Peyer's patch (tissue), 4 donors: Measurements from ENCODE around the gene AGO3. TPM values are rescaled to one million over a fixed set of nuclear protein-coding genes. Genes with fewer than 3 reads are reported as not detected.
A peak's percentile ranks its signal among the peaks of the same experiment; 100 is the strongest.

Source experiments
- DNase-seq, 3 donors: peaks; one replicate each; pipeline ENCODE4 v3.0.0-alpha.2; 2017 to 2019
- H3K27ac ChIP-seq, 4 donors: fragments of 200-600 bp; sonication (generic); one replicate each; pipeline ENCODE4 v1.5.1; 2016 to 2019
- H3K27me3 ChIP-seq, 2 donors: fragments of 200-600 bp; sonication (generic); one replicate each; pipeline ENCODE4 v1.5.1; 2019
- H3K36me3 ChIP-seq, 3 donors: fragments of 200-600 bp; sonication (generic); one replicate each; pipeline ENCODE4 v1.5.1; 2016 to 2019
- H3K4me1 ChIP-seq, 4 donors: fragments of 200-600 bp; sonication (generic); one replicate each; pipeline ENCODE4 v1.5.1; 2016 to 2019
- H3K4me3 ChIP-seq, 4 donors: fragments of 200-600 bp; sonication (generic); 1 replicate in 3 of 4; 2 replicates in 1 of 4; pipeline ENCODE4 v1.5.1; 2016 to 2019; ENCODE audit warnings: mild to moderate bottlenecking in 1 of 4
- H3K9me3 ChIP-seq, 4 donors: fragments of 200-600 bp; sonication (generic); one replicate each; pipeline ENCODE4 v1.5.1; 2016 to 2019; ENCODE audit warnings: mild to moderate bottlenecking in 1 of 4
- POLR2A ChIP-seq, 2 donors: fragments of 450-650 bp; IDR thresholded peaks; one replicate each; pipeline ENCODE4 v1.5.1; 2017; ENCODE audit warnings: antibody characterized with exemption in 2 of 2, mild to moderate bottlenecking in 2 of 2, moderate library complexity in 2 of 2
- total RNA-seq, 4 donors: library from RNA; depleted of rRNA; stranded (reverse); fragments of >200 nt; gene quantifications; one replicate each; pipeline ENCODE4 v1.1.0, GENCODE V29; 2016
- TF ChIP-seq, protein P1 (sequence below), 6 experiments: fragments of 450-650 bp in 4 of 6; fragments of 200-600 bp in 2 of 6; sonication (generic) in 1 of 6; IDR thresholded peaks; one replicate each; pipeline ENCODE4 v1.5.1; 2017 to 2019; ENCODE audit warnings: antibody characterized with exemption in 6 of 6, mild to moderate bottlenecking in 3 of 6, moderate library complexity in 1 of 6

AGO3 gene
- total RNA-seq, 4 donors from 2014 or later: 12.1 to 33.0 (median 18.6) TPM

- no peaks in the 10 kb centered on the region for H3K27me3 ChIP-seq
- H3K36me3 ChIP-seq: peaks cover 0 to 21% (median 0%) of the 10 kb centered on the region in 3 donors
- H3K4me3 ChIP-seq: no peak overlapping the region
- no peaks in the 10 kb centered on the region for H3K9me3 ChIP-seq
- H3K4me1 ChIP-seq: peaks cover 0 to 4% (median 0%) of the 10 kb centered on the region in 4 donors
- no peak for DNase-seq
- no peak overlapping the region for H3K27ac ChIP-seq
- TF ChIP-seq, protein P1, sequence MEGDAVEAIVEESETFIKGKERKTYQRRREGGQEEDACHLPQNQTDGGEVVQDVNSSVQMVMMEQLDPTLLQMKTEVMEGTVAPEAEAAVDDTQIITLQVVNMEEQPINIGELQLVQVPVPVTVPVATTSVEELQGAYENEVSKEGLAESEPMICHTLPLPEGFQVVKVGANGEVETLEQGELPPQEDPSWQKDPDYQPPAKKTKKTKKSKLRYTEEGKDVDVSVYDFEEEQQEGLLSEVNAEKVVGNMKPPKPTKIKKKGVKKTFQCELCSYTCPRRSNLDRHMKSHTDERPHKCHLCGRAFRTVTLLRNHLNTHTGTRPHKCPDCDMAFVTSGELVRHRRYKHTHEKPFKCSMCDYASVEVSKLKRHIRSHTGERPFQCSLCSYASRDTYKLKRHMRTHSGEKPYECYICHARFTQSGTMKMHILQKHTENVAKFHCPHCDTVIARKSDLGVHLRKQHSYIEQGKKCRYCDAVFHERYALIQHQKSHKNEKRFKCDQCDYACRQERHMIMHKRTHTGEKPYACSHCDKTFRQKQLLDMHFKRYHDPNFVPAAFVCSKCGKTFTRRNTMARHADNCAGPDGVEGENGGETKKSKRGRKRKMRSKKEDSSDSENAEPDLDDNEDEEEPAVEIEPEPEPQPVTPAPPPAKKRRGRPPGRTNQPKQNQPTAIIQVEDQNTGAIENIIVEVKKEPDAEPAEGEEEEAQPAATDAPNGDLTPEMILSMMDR (IDR thresholded peaks at IDR 0.05): no peak
- TF ChIP-seq POLR2A (IDR thresholded peaks at IDR 0.05): no peak
These were observed 167.0 kb downstream of the AGO3 start for GRCh38 chr1:36097693-36098585.

DNA sequence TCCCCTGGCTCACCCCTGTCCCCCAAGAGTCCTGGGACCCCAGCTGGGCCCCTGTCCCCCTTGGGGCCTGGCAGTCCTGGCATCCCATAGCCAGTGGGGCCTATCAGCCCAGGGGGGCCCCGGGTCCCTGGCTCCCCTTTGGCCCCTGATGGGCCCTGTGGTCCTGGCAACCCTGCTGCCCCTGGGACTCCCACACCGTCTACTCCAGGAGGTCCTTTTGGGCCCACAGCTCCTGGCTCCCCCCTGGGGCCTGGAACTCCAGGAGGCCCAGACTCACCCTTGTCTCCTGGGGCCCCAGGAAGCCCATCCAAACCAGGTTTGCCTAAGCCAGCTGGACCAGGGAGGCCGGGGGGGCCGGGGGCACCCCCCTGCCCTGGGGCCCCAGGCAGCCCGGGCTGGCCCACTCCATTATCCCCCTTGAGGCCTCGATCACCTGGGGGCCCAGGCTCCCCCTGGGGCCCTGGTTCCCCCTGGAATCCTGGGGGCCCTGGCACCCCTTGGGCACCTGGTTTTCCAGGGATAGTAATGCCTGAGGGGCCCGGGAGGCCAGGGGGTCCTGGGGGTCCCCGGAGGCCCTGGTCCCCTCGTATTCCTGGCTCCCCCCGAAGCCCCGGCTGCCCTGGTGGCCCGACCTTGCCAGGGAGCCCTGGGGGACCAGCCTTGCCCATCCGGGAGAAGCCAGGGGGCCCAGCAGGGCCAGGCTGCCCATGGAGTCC is 167.9 kb downstream of the AGO3 start:
- H3K36me3 ChIP-seq: peaks cover 0 to 13% (median 0%) of the 10 kb centered on the region in 3 donors
- no peak overlapping the region for H3K27ac ChIP-seq
- H3K4me1 ChIP-seq: peaks cover 0 to 4% (median 0%) of the 10 kb centered on the region in 4 donors
- H3K4me3 ChIP-seq: no peak overlapping the region
- H3K9me3 ChIP-seq: no peaks in the 10 kb centered on the region
- TF ChIP-seq POLR2A (IDR thresholded peaks at IDR 0.05): no peak
- no peak for DNase-seq
- H3K27me3 ChIP-seq: no peaks in the 10 kb centered on the region

GRCh38 chr1:36099681-36100341 is 168.9 kb downstream of the AGO3 start:
- peaks cover 0 to 8% (median 0%) of the 10 kb centered on the region in 3 donors for H3K36me3 ChIP-seq
- no peaks in the 10 kb centered on the region for H3K27me3 ChIP-seq
- DNase-seq: peak; percentile 75 to 92 (median 86)
- no peak overlapping the region for H3K27ac ChIP-seq
- no peaks in the 10 kb centered on the region for H3K9me3 ChIP-seq
- H3K4me1 ChIP-seq: peaks cover 0 to 4% (median 0%) of the 10 kb centered on the region in 4 donors
- H3K4me3 ChIP-seq: peak overlapping the region in 1 of 4 donors; percentile 18
- no peak for TF ChIP-seq POLR2A (IDR thresholded peaks at IDR 0.05)
- TF ChIP-seq, protein P1 (IDR thresholded peaks at IDR 0.05): peak; percentile 51 to 89 (median 80)

- Histone ChIP-seq H3K4me1 (peaks cover 0 to 4% (median 0%) of the 10 kb centered on the region in 4 donors), H3K36me3 (peaks cover 0 to 8% (median 0%) of the 10 kb centered on the region in 3 donors), H3K27me3 (no peaks in the 10 kb centered on the region), H3K9me3 (no peaks in the 10 kb centered on the region), H3K4me3 (no peak overlapping the region), H3K27ac (no peak overlapping the region)
- no peak for TF ChIP-seq POLR2A (IDR thresholded peaks at IDR 0.05)
- peak in 1 of 3 donors; percentile 45 for DNase-seq
These were observed 169.5 kb downstream of the AGO3 start for GRCh38 chr1:36100376-36100775.

DNA sequence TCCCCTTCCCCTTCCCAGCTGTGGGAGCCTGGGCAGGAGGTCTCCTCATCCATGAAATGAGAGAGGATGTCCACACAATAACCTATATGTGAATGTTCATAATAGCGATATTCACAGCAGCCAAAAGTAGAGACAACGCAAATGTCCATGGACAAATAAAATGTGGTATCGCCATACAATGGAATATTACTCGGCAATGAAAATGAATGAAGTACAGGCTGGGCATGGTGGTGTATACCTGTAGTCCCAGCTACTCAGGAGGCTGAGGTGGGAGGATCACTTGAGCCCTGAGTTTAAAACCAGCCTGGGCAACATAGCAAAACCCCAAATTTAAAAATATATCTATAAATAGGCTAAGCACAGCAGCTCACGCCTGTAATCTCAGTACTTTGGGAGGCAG is 170.6 kb downstream of the AGO3 start:
- no peak for TF ChIP-seq POLR2A (IDR thresholded peaks at IDR 0.05)
- TF ChIP-seq, protein P1 (IDR thresholded peaks at IDR 0.05): no peak
- DNase-seq: no peak
- H3K4me1 ChIP-seq: peaks cover 0 to 4% (median 0%) of the 10 kb centered on the region in 4 donors
- no peaks in the 10 kb centered on the region for H3K27me3 ChIP-seq
- no peaks in the 10 kb centered on the region for H3K36me3 ChIP-seq
- H3K9me3 ChIP-seq: no peaks in the 10 kb centered on the region
- no peak overlapping the region for H3K27ac ChIP-seq
- H3K4me3 ChIP-seq: no peak overlapping the region

GRCh38 chr1:36106269-36106668 is 175.4 kb downstream of the AGO3 start:
- H3K27ac ChIP-seq: no peak overlapping the region
- no peak for DNase-seq
- H3K27me3 ChIP-seq: no peaks in the 10 kb centered on the region
- no peak overlapping the region for H3K4me3 ChIP-seq
- no peaks in the 10 kb centered on the region for H3K9me3 ChIP-seq
- TF ChIP-seq POLR2A (IDR thresholded peaks at IDR 0.05): no peak
- TF ChIP-seq, protein P1 (IDR thresholded peaks at IDR 0.05): no peak
- no peaks in the 10 kb centered on the region for H3K4me1 ChIP-seq
- H3K36me3 ChIP-seq: no peaks in the 10 kb centered on the region
